Activated B cell treated with CpG ODN at 0.5 μM for 24 hours (primary cell): Measurements from ENCODE around the gene EMC10. TPM values are rescaled to one million over a fixed set of nuclear protein-coding genes. Genes with fewer than 3 reads are reported as not detected.
A peak's percentile ranks its signal among the peaks of the same experiment; 100 is the strongest.

Source experiments
- ATAC-seq: fragments of 200-7000 bp; cut with Tn5 transposase; one replicate; pipeline ENCODE4 v1.10.0; 2021; ENCODE audit warnings: low read depth, mild to moderate bottlenecking, moderate library complexity
- CTCF ChIA-PET: fragments of 350-600 bp; sonication (Branson Sonifier 250); formaldehyde crosslinking; loops from one replicate; lab custom pipeline; 2021; ENCODE audit warnings: antibody characterized with exemption; lab: Charles Lee
- POLR2A ChIA-PET: fragments of 350-600 bp; sonication (Branson Sonifier 250); formaldehyde crosslinking; loops from one replicate; lab custom pipeline; 2021; ENCODE audit warnings: antibody characterized with exemption; lab: Charles Lee
- DNase-seq: peaks from one replicate; pipeline ENCODE4 v3.0.0; 2022
- H3K27ac Mint-ChIP-seq: one replicate; pipeline ENCODE4 v1.8.0; 2020; ENCODE audit warnings: mixed read lengths
- H3K27me3 Mint-ChIP-seq: one replicate; pipeline ENCODE4 v1.8.0; 2021; ENCODE audit warnings: mixed read lengths
- H3K36me3 Mint-ChIP-seq: one replicate; pipeline ENCODE4 v1.8.0; 2021; ENCODE audit warnings: low read depth, mixed read lengths
- H3K4me1 Mint-ChIP-seq: one replicate; pipeline ENCODE4 v1.8.0; 2021; ENCODE audit warnings: mixed read lengths
- H3K4me3 Mint-ChIP-seq: one replicate; pipeline ENCODE4 v1.8.0; 2020; ENCODE audit warnings: mild to moderate bottlenecking, mixed read lengths
- H3K9me3 Mint-ChIP-seq: one replicate; pipeline ENCODE4 v1.8.0; 2020; ENCODE audit warnings: mixed read lengths
- CTCF ChIP-seq: fragments of 200-600 bp; IDR thresholded peaks from one replicate; pipeline ENCODE4 v1.8.0; 2022; ENCODE audit warnings: antibody characterized with exemption, mild to moderate bottlenecking
- intact Hi-C: fragments of 100-400 bp; cut with micrococcal nuclease; formaldehyde crosslinking; loops from one replicate; pipeline ENCODE4 v1.15.1; 2024
- total RNA-seq: library from RNA; stranded (reverse); gene quantifications from 2 replicates; pipeline ENCODE4 v1.2.3, GENCODE V29; 2022

Gene EMC10
- total RNA-seq, 1 donor from 2014 or later: 72.1 TPM

GRCh38 chr19:50430888-50431342 is 45.4 kb upstream of the EMC10 start:
- Mint-ChIP-seq H3K27me3 (no peaks in the 10 kb centered on the region), H3K9me3 (no peaks in the 10 kb centered on the region), H3K4me1 (peaks cover 92% of the 10 kb centered on the region), H3K4me3 (peak overlapping the region; percentile 89), H3K27ac (peak overlapping the region; percentile 95), H3K36me3 (peaks cover 28% of the 10 kb centered on the region)
- DNase-seq (peak; percentile 56), ATAC-seq (peak; percentile 32)
- ChIA-PET POLR2A (interaction anchor here (0.5 to 10.8 kb wide), 18 partner anchors 12 to 1649 kb away, joined by 3 to 282 read pairs (median 4); partner anchors contain the start of genes JOSD2, KCNC3, NR1H2 and POLD1), CTCF (interaction anchor here (0.9 to 2.3 kb wide), 4 partner anchors 10 to 73 kb away, joined by 3 to 6 read pairs (median 4); no protein-coding TSS in a partner anchor)
- TF ChIP-seq CTCF: no peak
- intact Hi-C loops: loop anchor here (1.0 to 2.0 kb wide), 6 partner anchors 13 to 102 kb away; partner anchors contain the start of genes KCNC3, NR1H2, POLD1 and SPIB

GRCh38 chr19:50431343-50432220 is 44.7 kb upstream of the EMC10 start:
- Mint-ChIP-seq H3K27ac (peak overlapping the region; percentile 95), H3K4me1 (peaks cover 95% of the 10 kb centered on the region), H3K4me3 (peak overlapping the region; percentile 89), H3K36me3 (peaks cover 25% of the 10 kb centered on the region), H3K27me3 (no peaks in the 10 kb centered on the region), H3K9me3 (no peaks in the 10 kb centered on the region)
- DNase-seq (peak; percentile 91), ATAC-seq (peak; percentile 64)
- CTCF ChIA-PET: interaction anchor here (0.9 to 2.3 kb wide), 4 partner anchors 11 to 74 kb away, joined by 3 to 6 read pairs (median 4); no protein-coding TSS in a partner anchor
- POLR2A ChIA-PET: interaction anchor here (0.5 to 10.8 kb wide), 20 partner anchors 13 to 1649 kb away, joined by 3 to 282 read pairs (median 4); partner anchors contain the start of genes EMC10, GARIN5A, JOSD2 and KCNC3
- intact Hi-C loops: loop anchor here (1.0 to 2.0 kb wide), 6 partner anchors 13 to 102 kb away; partner anchors contain the start of genes KCNC3, NR1H2, POLD1 and SPIB
- TF ChIP-seq CTCF: no peak

GRCh38 chr19:50432221-50433028 is 43.9 kb upstream of the EMC10 start, which contains the start of gene MYBPC2:
MYBPC2 (plus strand) TSS chr19:50432892; CDS start chr19:50432954, 62 bp downstream.
- Mint-ChIP-seq H3K27me3 (no peaks in the 10 kb centered on the region), H3K27ac (peak within 1 kb of the TSS; percentile 95), H3K36me3 (peaks cover 19% of the 10 kb centered on the region), H3K4me1 (peaks cover 93% of the 10 kb centered on the region), H3K4me3 (peak within 1 kb of the TSS; percentile 89), H3K9me3 (no peaks in the 10 kb centered on the region)
- TF ChIP-seq CTCF: no peak
- DNase-seq: peak; percentile 48
- intact Hi-C loops: no loop called here
- POLR2A ChIA-PET: interaction anchor here (0.7 to 10.8 kb wide), 5 partner anchors 14 to 75 kb away, joined by 3 to 282 read pairs (median 4); partner anchors contain the start of genes EMC10, GARIN5A, POLD1 and SPIB
- peak; percentile 2 for ATAC-seq
- CTCF ChIA-PET: no interaction called here

GRCh38 chr19:50433201-50434180 is 42.8 kb upstream of the EMC10 start:
- POLR2A ChIA-PET: interaction anchor here (1.0 to 10.8 kb wide), 4 partner anchors 15 to 50 kb away, joined by 3 to 282 read pairs (median 8); partner anchors contain the start of genes POLD1 and SPIB
- peak overlapping the region; percentile 85 for H3K27ac Mint-ChIP-seq
- H3K9me3 Mint-ChIP-seq: no peaks in the 10 kb centered on the region
- H3K4me1 Mint-ChIP-seq: peaks cover 82% of the 10 kb centered on the region
- DNase-seq (no peak), ATAC-seq (no peak)
- H3K36me3 Mint-ChIP-seq: peaks cover 11% of the 10 kb centered on the region
- H3K4me3 Mint-ChIP-seq: peak overlapping the region; percentile 89
- intact Hi-C loops: loop anchor here (1.0 kb wide), 1 partner anchor 28 kb away; no protein-coding TSS in a partner anchor
- TF ChIP-seq CTCF: no peak
- CTCF ChIA-PET: interaction anchor here (1.1 kb wide), 1 partner anchor 18 kb away, joined by 3 read pairs; no protein-coding TSS in a partner anchor
- H3K27me3 Mint-ChIP-seq: no peaks in the 10 kb centered on the region
